GM23338 (cell line): ENCODE results near the gene PRM1.

Experiments
- CREB1 ChIP-seq: fragments of 250-450 bp; sonication (Bioruptor Pico); IDR thresholded peaks from 2 replicates; pipeline ENCODE4 v1.5.0; 2020; ENCODE audit warnings: low read depth, mild to moderate bottlenecking, moderate library complexity
- CTCF ChIP-seq, 2 experiments: fragments of 200-600 bp in 1 of 2; sonication (generic) in 1 of 2; conservative IDR thresholded peaks; 2 replicates each; pipeline versions ENCODE4 v1.5.1 to v1.6.1; 2016 to 2017; ENCODE audit warnings: antibody characterized with exemption in 2 of 2, low read depth in 2 of 2, mild to moderate bottlenecking in 2 of 2, moderate library complexity in 1 of 2
- ETS1 ChIP-seq: IDR thresholded peaks from 2 replicates; pipeline ENCODE4 v1.6.1; 2016; ENCODE audit warnings: antibody characterized with exemption
- EZH2 ChIP-seq: fragments of 200-600 bp; sonication (generic); IDR thresholded peaks from one replicate; pipeline ENCODE4 v1.8.0; 2017; ENCODE audit warnings: antibody characterized with exemption, mild to moderate bottlenecking, low read depth; ENCODE audit not compliant: unreplicated experiment
- EZH2phosphoT487 ChIP-seq: fragments of 200-600 bp; sonication (generic); IDR thresholded peaks from one replicate; pipeline ENCODE4 v1.8.1; 2018; ENCODE audit warnings: antibody characterized with exemption; ENCODE audit not compliant: unreplicated experiment
- JUNB ChIP-seq: IDR thresholded peaks from one replicate; pipeline ENCODE4 v1.6.1; 2016; ENCODE audit warnings: antibody characterized with exemption; ENCODE audit not compliant: unreplicated experiment
- NANOG ChIP-seq: IDR thresholded peaks from 2 replicates; pipeline ENCODE4 v1.6.1; 2016; ENCODE audit warnings: antibody characterized with exemption, borderline replicate concordance
- POLR2AphosphoS5 ChIP-seq: IDR thresholded peaks from 2 replicates; pipeline ENCODE4 v1.6.1; 2016; ENCODE audit warnings: antibody characterized with exemption, low read depth
- REST ChIP-seq: IDR thresholded peaks from one replicate; pipeline ENCODE4 v1.6.1; 2018; ENCODE audit warnings: antibody characterized with exemption; ENCODE audit not compliant: unreplicated experiment
- STAT1 ChIP-seq: IDR thresholded peaks from one replicate; pipeline ENCODE4 v1.6.1; 2016; ENCODE audit warnings: antibody characterized with exemption; ENCODE audit not compliant: unreplicated experiment
- ZNF114 ChIP-seq: fragments of 250-450 bp; sonication (Bioruptor Pico); IDR thresholded peaks from 2 replicates; pipeline ENCODE4 v1.5.0; 2020; ENCODE audit warnings: mild to moderate bottlenecking, moderate library complexity
- ZNF462 ChIP-seq: fragments of 250-450 bp; sonication (Bioruptor Pico); IDR thresholded peaks from 2 replicates; pipeline ENCODE4 v1.5.0; 2020; ENCODE audit warnings: mild to moderate bottlenecking, moderate library complexity

GRCh38 chr16:11272921-11273720 lies 8.0 kb downstream of the PRM1 start, which contains the start of gene PRM3:
- no peak for TF ChIP-seq EZH2phosphoT487
- no peak for TF ChIP-seq CTCF (conservative IDR thresholded peaks at IDR 0.05; ENCODE audit: low read depth in 2 of 2)
- TF ChIP-seq REST = no peak
- TF ChIP-seq EZH2 = no peak
- no peak for TF ChIP-seq JUNB
- TF ChIP-seq POLR2AphosphoS5 = no peak
- no peak for TF ChIP-seq ZNF114 (CRISPR knock-in tag)
- TF ChIP-seq CREB1 = no peak
- no peak for TF ChIP-seq STAT1
- TF ChIP-seq ETS1 = no peak
- TF ChIP-seq NANOG = no peak
- no peak for TF ChIP-seq ZNF462 (CRISPR knock-in tag)
